GM23338 (cell line): ENCODE results near the gene FILIP1L. TPM values are rescaled to one million over a fixed set of nuclear protein-coding genes. Genes with fewer than 3 reads are reported as not detected.

Experiments used
- ATAC-seq: fragments of 200-7000 bp; cut with Tn5 transposase; 3 replicates; pipeline ENCODE4 v1.9.1; 2020
- DNase-seq: peaks from one replicate; pipeline ENCODE4 v3.0.0-alpha.2; 2015; ENCODE audit warnings: low spot score
- H2AFZ ChIP-seq: fragments of 200-600 bp; sonication (generic); 2 replicates; pipeline ENCODE4 v1.8.0; 2016; ENCODE audit warnings: antibody characterized with exemption, mild to moderate bottlenecking, moderate library complexity
- H3F3A ChIP-seq: fragments of 200-600 bp; sonication (generic); replicated peaks from 2 replicates; pipeline ENCODE4 v1.8.0; 2017; ENCODE audit warnings: antibody characterized with exemption, mixed run types, low read depth
- H3K27ac ChIP-seq: fragments of 200-600 bp; sonication (generic); 2 replicates; pipeline ENCODE4 v1.6.1; 2016; ENCODE audit warnings: low read depth
- H3K27me3 ChIP-seq: fragments of 200-600 bp; sonication (generic); 2 replicates; pipeline ENCODE4 v1.8.0; 2016; ENCODE audit warnings: mild to moderate bottlenecking, mixed run types, moderate library complexity; ENCODE audit not compliant: insufficient read depth
- H3K36me3 ChIP-seq: fragments of 200-600 bp; sonication (generic); 2 replicates; pipeline ENCODE4 v1.8.0; 2016; ENCODE audit warnings: mild to moderate bottlenecking; ENCODE audit not compliant: insufficient read depth
- H3K4me1 ChIP-seq: fragments of 200-600 bp; sonication (generic); 2 replicates; pipeline ENCODE4 v1.8.0; 2016; ENCODE audit warnings: mild to moderate bottlenecking, moderate library complexity; ENCODE audit not compliant: insufficient read depth
- H3K4me2 ChIP-seq: fragments of 200-600 bp; sonication (generic); 2 replicates; pipeline ENCODE4 v1.7.1; 2017; ENCODE audit warnings: mixed run types
- H3K4me3 ChIP-seq: fragments of 200-600 bp; sonication (generic); 2 replicates; pipeline ENCODE4 v1.6.1; 2016; ENCODE audit warnings: mixed run types
- H3K79me2 ChIP-seq: fragments of 200-600 bp; sonication (generic); replicated peaks from 2 replicates; pipeline ENCODE4 v1.8.0; 2017; ENCODE audit warnings: mild to moderate bottlenecking; ENCODE audit not compliant: insufficient read depth
- H3K9me2 ChIP-seq: fragments of 200-600 bp; sonication (generic); 2 replicates; pipeline ENCODE4 v1.8.0; 2017; ENCODE audit not compliant: insufficient read depth
- H4K20me1 ChIP-seq: fragments of 200-600 bp; sonication (generic); replicated peaks from 2 replicates; pipeline ENCODE4 v1.8.0; 2017; ENCODE audit warnings: mild to moderate bottlenecking; ENCODE audit not compliant: insufficient read depth
- H3K27ac Mint-ChIP-seq: 2 replicates; pipeline ENCODE4 v1.8.0; 2020; ENCODE audit warnings: inconsistent platforms, mild to moderate bottlenecking, moderate library complexity, mixed read lengths
- H3K27me3 Mint-ChIP-seq: 3 replicates; pipeline ENCODE4 v1.8.0; 2022; ENCODE audit warnings: low read depth, mild to moderate bottlenecking, moderate library complexity, mixed read lengths, inconsistent platforms; ENCODE audit not compliant: insufficient read depth, poor library complexity
- H3K36me3 Mint-ChIP-seq: 3 replicates; pipeline ENCODE4 v1.8.0; 2021; ENCODE audit warnings: low read depth, mild to moderate bottlenecking, inconsistent platforms, moderate library complexity, mixed read lengths
- H3K4me1 Mint-ChIP-seq: 3 replicates; pipeline ENCODE4 v1.8.0; 2020; ENCODE audit warnings: mild to moderate bottlenecking, inconsistent platforms, mixed read lengths
- H3K4me3 Mint-ChIP-seq: 3 replicates; pipeline ENCODE4 v1.8.0; 2021; ENCODE audit warnings: moderate library complexity, mild to moderate bottlenecking, inconsistent platforms, mixed read lengths
- H3K9me3 Mint-ChIP-seq: 3 replicates; pipeline ENCODE4 v1.8.0; 2020; ENCODE audit warnings: moderate library complexity, mild to moderate bottlenecking, inconsistent platforms, mixed read lengths
- CREB1 ChIP-seq: fragments of 250-450 bp; sonication (Bioruptor Pico); IDR thresholded peaks from 2 replicates; pipeline ENCODE4 v1.5.0; 2020; ENCODE audit warnings: low read depth, mild to moderate bottlenecking, moderate library complexity
- EZH2 ChIP-seq: fragments of 200-600 bp; sonication (generic); IDR thresholded peaks from one replicate; pipeline ENCODE4 v1.8.0; 2017; ENCODE audit warnings: antibody characterized with exemption, mild to moderate bottlenecking, low read depth; ENCODE audit not compliant: unreplicated experiment
- JUNB ChIP-seq: IDR thresholded peaks from one replicate; pipeline ENCODE4 v1.6.1; 2016; ENCODE audit warnings: antibody characterized with exemption; ENCODE audit not compliant: unreplicated experiment
- NANOG ChIP-seq: IDR thresholded peaks from 2 replicates; pipeline ENCODE4 v1.6.1; 2016; ENCODE audit warnings: antibody characterized with exemption, borderline replicate concordance
- POLR2AphosphoS5 ChIP-seq: IDR thresholded peaks from 2 replicates; pipeline ENCODE4 v1.6.1; 2016; ENCODE audit warnings: antibody characterized with exemption, low read depth
- REST ChIP-seq: IDR thresholded peaks from one replicate; pipeline ENCODE4 v1.6.1; 2018; ENCODE audit warnings: antibody characterized with exemption; ENCODE audit not compliant: unreplicated experiment
- STAT1 ChIP-seq: IDR thresholded peaks from one replicate; pipeline ENCODE4 v1.6.1; 2016; ENCODE audit warnings: antibody characterized with exemption; ENCODE audit not compliant: unreplicated experiment
- ZNF331 ChIP-seq: fragments of 250-450 bp; sonication (Bioruptor Pico); IDR thresholded peaks from 2 replicates; pipeline ENCODE4 v1.5.0; 2020; ENCODE audit warnings: low read depth, mild to moderate bottlenecking, moderate library complexity
- polyA plus RNA-seq: library from polyadenylated mRNA; unstranded; fragments of >200 nt; fragmentation: Nextera tagmentation; extraction: Ambion mirVana; gene quantifications from 2 replicates; pipeline ENCODE4 v1.2.1, GENCODE V29; 2016
- total RNA-seq: library from RNA; depleted of rRNA; stranded (reverse); fragments of >200 nt; shearing (Covaris generic); gene quantifications from 2 replicates; pipeline ENCODE4 v1.2.3, GENCODE V29; 2014
- TF ChIP-seq, protein P1 (sequence below): IDR thresholded peaks from 2 replicates; pipeline ENCODE4 v1.6.1; 2016; ENCODE audit warnings: antibody characterized with exemption
- TF ChIP-seq, protein P2 (sequence below), 2 experiments: fragments of 200-600 bp in 1 of 2; sonication (generic) in 1 of 2; conservative IDR thresholded peaks; 2 replicates each; pipeline versions ENCODE4 v1.5.1 to v1.6.1; 2016 to 2017; ENCODE audit warnings: antibody characterized with exemption in 2 of 2, low read depth in 2 of 2, mild to moderate bottlenecking in 2 of 2, moderate library complexity in 1 of 2

The FILIP1L gene
- total and polyA plus RNA-seq, 2 experiments from 2014 or later = 1.6 TPM; not detected in 1

DNA sequence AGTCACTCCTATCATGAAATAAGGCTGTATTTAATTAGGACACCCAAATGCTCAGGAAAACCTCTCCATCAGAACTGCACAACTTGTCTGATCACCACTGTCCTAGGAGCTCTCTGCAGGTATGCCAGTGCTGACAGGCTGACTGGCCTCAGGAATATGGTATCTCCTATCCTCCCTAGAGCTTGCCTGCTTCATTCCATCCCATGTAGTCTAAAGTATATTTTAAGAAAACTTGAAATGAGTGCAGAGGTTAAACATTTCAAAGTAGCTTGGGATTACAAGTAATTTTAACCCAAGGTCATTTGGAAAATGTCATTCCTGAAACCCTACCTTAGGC is 23.7 kb downstream of the FILIP1L start:
- DNase-seq (no peak), ATAC-seq (peak; percentile 39)
- Histone ChIP-seq H3K9me2 (no peaks in the 10 kb centered on the region), H3K27ac (no peak overlapping the region), H2AFZ (no peak overlapping the region), H4K20me1 (no peaks in the 10 kb centered on the region), H3K36me3 (no peaks in the 10 kb centered on the region), H3K27me3 (no peaks in the 10 kb centered on the region), H3K79me2 (no peaks in the 10 kb centered on the region), H3K4me2 (no peak overlapping the region), H3K4me3 (no peak overlapping the region), H3K4me1 (peaks cover 28% of the 10 kb centered on the region; the same call in 1 of the 2 replicates), H3F3A (no peaks in the 10 kb centered on the region)
- TF ChIP-seq NANOG = no peak
- TF ChIP-seq CREB1 (CRISPR knock-in tag) = no peak
- TF ChIP-seq EZH2 = no peak
- no peak for TF ChIP-seq POLR2AphosphoS5
- TF ChIP-seq STAT1 = no peak
- TF ChIP-seq JUNB = no peak
- TF ChIP-seq, protein P1, sequence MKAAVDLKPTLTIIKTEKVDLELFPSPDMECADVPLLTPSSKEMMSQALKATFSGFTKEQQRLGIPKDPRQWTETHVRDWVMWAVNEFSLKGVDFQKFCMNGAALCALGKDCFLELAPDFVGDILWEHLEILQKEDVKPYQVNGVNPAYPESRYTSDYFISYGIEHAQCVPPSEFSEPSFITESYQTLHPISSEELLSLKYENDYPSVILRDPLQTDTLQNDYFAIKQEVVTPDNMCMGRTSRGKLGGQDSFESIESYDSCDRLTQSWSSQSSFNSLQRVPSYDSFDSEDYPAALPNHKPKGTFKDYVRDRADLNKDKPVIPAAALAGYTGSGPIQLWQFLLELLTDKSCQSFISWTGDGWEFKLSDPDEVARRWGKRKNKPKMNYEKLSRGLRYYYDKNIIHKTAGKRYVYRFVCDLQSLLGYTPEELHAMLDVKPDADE = no peak
- TF ChIP-seq, protein P2, sequence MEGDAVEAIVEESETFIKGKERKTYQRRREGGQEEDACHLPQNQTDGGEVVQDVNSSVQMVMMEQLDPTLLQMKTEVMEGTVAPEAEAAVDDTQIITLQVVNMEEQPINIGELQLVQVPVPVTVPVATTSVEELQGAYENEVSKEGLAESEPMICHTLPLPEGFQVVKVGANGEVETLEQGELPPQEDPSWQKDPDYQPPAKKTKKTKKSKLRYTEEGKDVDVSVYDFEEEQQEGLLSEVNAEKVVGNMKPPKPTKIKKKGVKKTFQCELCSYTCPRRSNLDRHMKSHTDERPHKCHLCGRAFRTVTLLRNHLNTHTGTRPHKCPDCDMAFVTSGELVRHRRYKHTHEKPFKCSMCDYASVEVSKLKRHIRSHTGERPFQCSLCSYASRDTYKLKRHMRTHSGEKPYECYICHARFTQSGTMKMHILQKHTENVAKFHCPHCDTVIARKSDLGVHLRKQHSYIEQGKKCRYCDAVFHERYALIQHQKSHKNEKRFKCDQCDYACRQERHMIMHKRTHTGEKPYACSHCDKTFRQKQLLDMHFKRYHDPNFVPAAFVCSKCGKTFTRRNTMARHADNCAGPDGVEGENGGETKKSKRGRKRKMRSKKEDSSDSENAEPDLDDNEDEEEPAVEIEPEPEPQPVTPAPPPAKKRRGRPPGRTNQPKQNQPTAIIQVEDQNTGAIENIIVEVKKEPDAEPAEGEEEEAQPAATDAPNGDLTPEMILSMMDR (conservative IDR thresholded peaks at IDR 0.05; ENCODE audit: low read depth in 2 of 2) = no peak
- no peak for TF ChIP-seq ZNF331 (CRISPR knock-in tag)
- no peak for TF ChIP-seq REST
- Mint-ChIP-seq H3K27ac (no peak overlapping the region), H3K9me3 (no peaks in the 10 kb centered on the region), H3K4me1 (peaks cover 38% of the 10 kb centered on the region), H3K27me3 (peaks cover 4% of the 10 kb centered on the region), H3K36me3 (no peaks in the 10 kb centered on the region), H3K4me3 (no peak overlapping the region)
